A549 (cell line): ENCODE data around the gene BCCIP. TPM values are rescaled to one million over a fixed set of nuclear protein-coding genes. Genes with fewer than 3 reads are reported as not detected.

ENCODE experiments used
- ATAC-seq, 2 experiments: fragments of 200-7000 bp in 1 of 2; fragments of >200 bp in 1 of 2; cut with Nextera tagmentation in 1 of 2; cut with Tn5 transposase in 1 of 2; 3 replicates each; pipeline versions ENCODE4 v1.8.0 to v1.9.1; 2018 to 2020; ENCODE audit warnings: mild to moderate bottlenecking in 1 of 2, moderate library complexity in 1 of 2
- CTCF ChIA-PET: fragments of 300-600 bp; sonication (Branson Sonifier 250); formaldehyde crosslinking; extraction: SDS; loops from one replicate; lab custom pipeline; 2021; ENCODE audit warnings: antibody characterized with exemption, inconsistent platforms; lab: Yijun Ruan, JAX
- POLR2A ChIA-PET: fragments of 350-600 bp; formaldehyde crosslinking; extraction: SDS; loops from one replicate; lab custom pipeline; 2021; ENCODE audit warnings: antibody characterized with exemption, inconsistent platforms; lab: Yijun Ruan, JAX
- DNase-seq, 2 experiments: peaks; one replicate each; pipeline versions ENCODE4 v3.0.0 to v3.0.0-alpha.2; 2011 to 2016; ENCODE audit warnings: low read depth in 1 of 2, low spot score in 1 of 2
- FAIRE-seq: peaks from 2 replicates; lab custom pipeline; 2011; peaks lifted over from hg19 to GRCh38; lab: Jason Lieb, UNC
- H3K27ac ChIP-seq, 2 experiments: fragments of >200 bp; sonication (Bioruptor Twin); formaldehyde crosslinking; 3 replicates each; pipeline ENCODE4 v1.5.1; 2016 to 2017
- H3K4me1 ChIP-seq: fragments of >200 bp; sonication (Bioruptor Twin); formaldehyde crosslinking; 3 replicates; pipeline ENCODE4 v1.6.1; 2016
- H3K4me2 ChIP-seq: fragments of >200 bp; sonication (Bioruptor Twin); formaldehyde crosslinking; 3 replicates; pipeline ENCODE4 v1.6.1; 2016
- H3K4me3 ChIP-seq: fragments of >200 bp; sonication (Bioruptor Twin); formaldehyde crosslinking; 3 replicates; pipeline ENCODE4 v1.5.1; 2016
- H3K9me3 ChIP-seq: fragments of >200 bp; sonication (Bioruptor Twin); formaldehyde crosslinking; 3 replicates; pipeline ENCODE4 v1.6.1; 2016
- BCL3 ChIP-seq: fragments of >200 bp; sonication (Bioruptor Twin); formaldehyde crosslinking; IDR thresholded peaks from 3 replicates; pipeline ENCODE4 v1.6.1; 2016
- CBX2 ChIP-seq: fragments of 200-600 bp; sonication (generic); IDR thresholded peaks from 2 replicates; pipeline ENCODE4 v1.6.1; 2016; ENCODE audit warnings: low read depth, mild to moderate bottlenecking, borderline replicate concordance
- CTCF ChIP-seq: fragments of >200 bp; sonication (Bioruptor Twin); formaldehyde crosslinking; IDR thresholded peaks from 3 replicates; pipeline ENCODE4 v1.5.1; 2016
- E2F6 ChIP-seq: IDR thresholded peaks from 2 replicates; pipeline ENCODE4 v1.6.1; 2012; ENCODE audit warnings: low read depth, borderline replicate concordance
- GATA3 ChIP-seq: IDR thresholded peaks from 2 replicates; pipeline ENCODE4 v1.6.1; 2012; ENCODE audit warnings: borderline replicate concordance
- HEYL ChIP-seq: fragments of 250-450 bp; sonication (Bioruptor Pico); IDR thresholded peaks from 2 replicates; pipeline ENCODE4 v1.8.0; 2021; ENCODE audit warnings: mild to moderate bottlenecking, moderate library complexity
- HOXB13 ChIP-seq: fragments of 250-450 bp; sonication (Bioruptor Pico); IDR thresholded peaks from 2 replicates; pipeline ENCODE4 v1.5.0; 2020; ENCODE audit warnings: low read depth, mild to moderate bottlenecking, moderate library complexity
- KDM5A ChIP-seq: fragments of 200-600 bp; sonication (generic); IDR thresholded peaks from 2 replicates; pipeline ENCODE4 v1.6.1; 2016; ENCODE audit warnings: antibody characterized with exemption, mild to moderate bottlenecking
- MYC ChIP-seq: IDR thresholded peaks from 2 replicates; pipeline ENCODE4 v1.6.1; 2012; ENCODE audit warnings: mild to moderate bottlenecking, inconsistent platforms, low read length, improper control_type of control experiment, borderline replicate concordance
- PBX3 ChIP-seq: IDR thresholded peaks from 2 replicates; pipeline ENCODE4 v1.6.1; 2012
- POLR2A ChIP-seq: IDR thresholded peaks from 2 replicates; pipeline ENCODE4 v1.6.1; 2012; ENCODE audit warnings: mild to moderate bottlenecking, low read length
- REST ChIP-seq: fragments of 200-600 bp; sonication (generic); IDR thresholded peaks from 2 replicates; pipeline ENCODE4 v1.6.1; 2016; ENCODE audit warnings: antibody characterized with exemption, mild to moderate bottlenecking, moderate library complexity
- TFCP2L1 ChIP-seq: fragments of 250-450 bp; sonication (Bioruptor Pico); IDR thresholded peaks from 2 replicates; pipeline ENCODE4 v1.5.0; 2021; ENCODE audit warnings: mild to moderate bottlenecking
- WGBS: methylation state at CpG from one replicate; pipeline ENCODE4 v1.1.6; 2017; ENCODE audit errors: missing lambda C conversion rate; 5-methylcytosine and 5-hydroxymethylcytosine counted together
- polyA plus RNA-seq, 4 experiments: library from polyadenylated mRNA; depleted of rRNA in 3 of 4; stranded (reverse); fragments of >200 nt; fragmentation: RNase III in 1 of 4; extraction: RNeasy Plus Mini Kit Qiagen cat#74134 plus additional on column Dnase treatment in 1 of 4; gene quantifications; 2 replicates in 3 of 4; 3 replicates in 1 of 4; pipeline ENCODE4 v1.2.3, GENCODE V29; 2011 to 2017

The BCCIP gene
- polyA plus RNA-seq, 2 of the 4 experiments (the other 2 are of a cell fraction), result 130 to 140 TPM

GRCh38 chr10:125848857-125849256 is 25.5 kb downstream of the BCCIP start:
- ATAC-seq, result no peak
- H3K4me3 ChIP-seq, result no peak overlapping the region
- CTCF ChIA-PET, result no interaction called here
- no peak overlapping the region for H3K4me2 ChIP-seq
- POLR2A ChIA-PET, result no interaction called here
- TF ChIP-seq MYC (no peak), GATA3 (no peak), E2F6 (no peak), KDM5A (no peak), HEYL (no peak), REST (no peak), PBX3 (no peak), BCL3 (no peak), POLR2A (no peak), CBX2 (no peak)
- H3K9me3 ChIP-seq, result no peaks in the 10 kb centered on the region
- H3K4me1 ChIP-seq, result no peaks in the 10 kb centered on the region
- no peak for DNase-seq
- 100% methylated on average over 2 of the region's 2 CpGs for WGBS
- FAIRE-seq, result no peak
- no peak overlapping the region for H3K27ac ChIP-seq

- DNase-seq, result no peak
- ChIA-PET POLR2A (no interaction called here), CTCF (no interaction called here)
- no peak for ATAC-seq
- Histone ChIP-seq H3K4me2 (no peak overlapping the region), H3K9me3 (no peaks in the 10 kb centered on the region), H3K4me3 (no peak overlapping the region), H3K4me1 (no peaks in the 10 kb centered on the region), H3K27ac (no peak overlapping the region)
- no peak for FAIRE-seq
- 93% methylated on average over 7 of the region's 7 CpGs for WGBS
- TF ChIP-seq HOXB13 (CRISPR knock-in tag) (no peak), TFCP2L1 (CRISPR knock-in tag) (no peak), CTCF (no peak), POLR2A (no peak)
Measured at GRCh38 chr10:125849448-125849847, 26.1 kb downstream of the BCCIP start.
